BLaER1 (cell line): ENCODE data around the gene AGPAT3.
"Not testable (repeated sequence)": the region's sequence is repeated elsewhere in the genome, so short reads cannot be mapped to it uniquely, and the experiment has no call there.

Experiments
- H3K27ac ChIP-seq: shearing (Covaris generic); formaldehyde crosslinking; 2 replicates; pipeline ENCODE4 v1.8.1; 2022
- H3K27me3 ChIP-seq: shearing (Covaris generic); formaldehyde crosslinking; 2 replicates; pipeline ENCODE4 v1.8.1; 2022
- H3K36me3 ChIP-seq: shearing (Covaris generic); formaldehyde crosslinking; 2 replicates; pipeline ENCODE4 v1.8.1; 2022
- H3K4me1 ChIP-seq: shearing (Covaris generic); formaldehyde crosslinking; 2 replicates; pipeline ENCODE4 v1.8.1; 2022
- H3K4me2 ChIP-seq: shearing (Covaris generic); formaldehyde crosslinking; 2 replicates; pipeline ENCODE4 v1.8.1; 2022
- H3K4me3 ChIP-seq: shearing (Covaris generic); formaldehyde crosslinking; 2 replicates; pipeline ENCODE4 v1.8.1; 2022
- H3K9ac ChIP-seq: shearing (Covaris generic); formaldehyde crosslinking; 2 replicates; pipeline ENCODE4 v1.8.1; 2022
- H3K9me3 ChIP-seq: shearing (Covaris generic); formaldehyde crosslinking; 2 replicates; pipeline ENCODE4 v1.8.1; 2022
- H4K20me1 ChIP-seq: shearing (Covaris generic); formaldehyde crosslinking; 2 replicates; pipeline ENCODE4 v1.8.1; 2022
- Cebpa-rat ChIP-seq: shearing (Covaris generic); IDR thresholded peaks from 2 replicates; pipeline ENCODE4 v1.8.1; 2022

Gene AGPAT3

DNA sequence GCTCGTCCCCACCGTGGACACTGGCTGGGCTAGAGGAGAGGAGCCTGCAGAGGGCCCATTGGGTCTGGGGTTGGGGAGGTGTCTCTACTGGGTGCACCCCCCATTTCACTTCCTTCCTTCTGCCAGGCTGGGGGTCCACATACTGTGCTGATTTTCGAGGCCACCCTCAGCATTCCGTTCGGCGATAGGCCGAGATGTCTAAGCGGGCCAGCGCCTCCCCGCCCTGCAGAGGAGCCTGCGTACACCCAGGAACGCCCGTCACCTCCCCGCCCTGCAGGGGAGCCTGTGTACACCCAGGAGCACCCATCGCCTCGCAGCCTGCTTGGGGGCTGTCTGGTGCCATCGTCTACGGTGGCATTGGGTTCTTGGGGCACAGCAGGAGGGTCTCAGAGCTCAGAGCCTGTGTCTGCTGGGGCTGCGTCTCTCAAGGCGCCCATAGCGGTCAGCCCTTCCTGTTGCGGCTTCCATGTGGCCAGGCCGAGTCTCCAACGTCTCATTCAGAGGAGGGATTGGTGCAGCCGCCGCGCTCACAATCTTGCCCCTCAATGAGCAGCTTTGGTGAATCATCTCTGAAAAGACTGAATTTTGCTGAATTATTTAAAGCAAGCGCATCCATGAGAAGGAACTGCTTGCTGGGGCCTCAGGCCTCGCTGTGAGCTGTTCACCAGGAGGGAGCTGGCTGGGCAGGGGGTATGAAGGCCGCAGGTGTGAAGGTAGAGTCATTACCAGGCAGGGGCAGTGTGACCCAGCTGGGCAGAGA lies 30.7 kb upstream of the AGPAT3 start:
- Histone ChIP-seq H4K20me1 (no peaks in the 10 kb centered on the region), H3K9me3 (peaks cover 13% of the 10 kb centered on the region; the same call in 1 of the 2 replicates), H3K27ac (no peak overlapping the region), H3K27me3 (no peaks in the 10 kb centered on the region), H3K4me3 (no peak overlapping the region), H3K9ac (no peak overlapping the region), H3K4me2 (peak overlapping the region; percentile 79), H3K36me3 (no peaks in the 10 kb centered on the region), H3K4me1 (peaks cover 21% of the 10 kb centered on the region)
- no peak for TF ChIP-seq Cebpa-rat

DNA sequence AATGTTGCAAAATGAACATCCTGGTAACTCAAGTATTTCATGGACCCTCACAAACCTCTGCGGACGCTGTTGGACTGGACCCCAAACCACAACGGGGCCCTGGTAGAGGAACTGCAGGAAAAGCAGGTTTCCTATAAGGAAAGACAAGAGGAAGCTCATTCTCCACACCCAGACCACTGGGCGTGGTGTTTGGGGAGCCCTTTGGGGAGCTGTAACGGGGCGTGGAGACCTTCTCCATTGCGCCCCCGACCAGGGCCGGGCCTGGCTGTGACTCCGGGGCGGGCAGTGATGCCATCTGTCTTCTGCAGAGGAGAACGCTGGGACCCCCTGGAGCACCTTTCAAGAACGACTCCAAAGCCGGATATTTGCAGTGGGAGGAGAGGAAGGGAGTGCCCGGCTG lies 30.0 kb upstream of the AGPAT3 start:
- no peaks in the 10 kb centered on the region for H4K20me1 ChIP-seq
- H3K9me3 ChIP-seq, result peaks cover 13% of the 10 kb centered on the region; the same call in 1 of the 2 replicates
- H3K4me3 ChIP-seq, result peak overlapping the region; percentile 1; the same call in 1 of the 2 replicates
- no peaks in the 10 kb centered on the region for H3K36me3 ChIP-seq
- H3K9ac ChIP-seq, result no peak overlapping the region
- peaks cover 21% of the 10 kb centered on the region for H3K4me1 ChIP-seq
- no peak overlapping the region for H3K27ac ChIP-seq
- H3K4me2 ChIP-seq, result peak overlapping the region; percentile 79
- no peak for TF ChIP-seq Cebpa-rat
- H3K27me3 ChIP-seq, result no peaks in the 10 kb centered on the region

DNA sequence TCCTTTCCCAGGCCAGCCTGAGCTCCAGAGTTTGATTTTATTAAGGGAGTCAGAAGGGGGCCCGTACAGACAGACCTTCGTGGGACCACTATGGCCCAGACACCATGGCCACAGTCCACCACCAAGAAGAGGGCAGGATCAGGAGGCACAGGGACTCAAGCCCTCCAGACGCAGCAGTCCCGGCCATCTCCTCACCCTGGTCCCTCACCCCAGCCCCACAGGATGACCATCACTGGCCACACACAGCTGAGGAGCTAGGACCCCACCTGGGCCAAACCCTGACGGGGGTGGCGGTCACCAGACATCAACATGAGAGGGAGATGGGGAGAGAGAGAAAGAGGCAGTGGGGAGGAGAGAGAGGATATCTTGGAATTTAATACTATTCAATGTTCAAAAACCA lies 29.2 kb upstream of the AGPAT3 start:
- no peaks in the 10 kb centered on the region for H3K27me3 ChIP-seq
- no peak overlapping the region for H3K9ac ChIP-seq
- peaks cover 21% of the 10 kb centered on the region for H3K4me1 ChIP-seq
- TF ChIP-seq Cebpa-rat, result no peak
- no peaks in the 10 kb centered on the region for H3K36me3 ChIP-seq
- H4K20me1 ChIP-seq, result no peaks in the 10 kb centered on the region
- H3K9me3 ChIP-seq, result peaks cover 13% of the 10 kb centered on the region; the same call in 1 of the 2 replicates
- H3K4me2 ChIP-seq, result peak overlapping the region; percentile 79
- H3K4me3 ChIP-seq, result no peak overlapping the region
- H3K27ac ChIP-seq, result no peak overlapping the region

DNA sequence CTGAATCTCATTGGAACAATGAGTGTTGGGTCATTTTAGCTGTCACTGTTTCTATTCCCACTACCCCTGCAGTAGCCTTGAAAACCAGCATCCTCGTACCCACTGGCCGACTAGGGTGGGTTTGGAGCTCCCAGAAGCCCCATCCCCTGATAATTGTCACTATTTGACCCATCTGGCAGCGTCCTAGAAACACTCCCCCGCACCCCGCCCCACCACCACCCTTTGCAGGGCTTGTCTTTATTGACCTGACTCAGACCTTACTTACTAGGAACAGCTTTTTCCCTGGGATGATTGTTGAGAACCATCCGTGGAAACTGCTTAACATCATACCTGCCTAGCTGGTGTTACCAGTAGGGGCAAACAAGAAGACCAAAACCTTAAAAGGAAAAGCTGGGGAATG lies 28.4 kb upstream of the AGPAT3 start:
- Histone ChIP-seq H3K4me2 (no peak overlapping the region), H3K27ac (no peak overlapping the region), H4K20me1 (no peaks in the 10 kb centered on the region), H3K27me3 (no peaks in the 10 kb centered on the region), H3K9ac (no peak overlapping the region), H3K36me3 (no peaks in the 10 kb centered on the region), H3K9me3 (peaks cover 13% of the 10 kb centered on the region; the same call in 1 of the 2 replicates), H3K4me1 (peaks cover 21% of the 10 kb centered on the region), H3K4me3 (no peak overlapping the region)
- no peak for TF ChIP-seq Cebpa-rat

DNA sequence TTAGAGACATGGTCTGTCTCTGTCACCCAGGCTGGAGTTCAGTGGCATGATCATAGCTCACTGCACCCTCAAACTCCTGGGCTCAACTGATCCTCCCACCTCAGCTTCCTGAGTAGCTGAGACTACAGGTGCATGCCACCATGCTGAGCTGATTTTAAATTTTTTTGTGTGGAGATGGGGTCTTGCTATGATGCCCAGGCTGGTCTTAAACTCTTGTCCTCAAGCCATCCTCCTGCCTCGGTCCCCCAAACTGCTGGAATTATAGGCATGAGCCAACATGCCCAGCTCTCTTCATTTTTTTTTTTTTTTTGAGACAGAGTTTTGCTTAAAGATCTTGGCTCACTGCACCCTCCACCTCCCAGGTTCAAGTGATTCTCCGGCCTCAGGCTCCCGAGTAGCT lies 24.8 kb upstream of the AGPAT3 start:
- no peaks in the 10 kb centered on the region for H3K36me3 ChIP-seq
- no peak for TF ChIP-seq Cebpa-rat

DNA sequence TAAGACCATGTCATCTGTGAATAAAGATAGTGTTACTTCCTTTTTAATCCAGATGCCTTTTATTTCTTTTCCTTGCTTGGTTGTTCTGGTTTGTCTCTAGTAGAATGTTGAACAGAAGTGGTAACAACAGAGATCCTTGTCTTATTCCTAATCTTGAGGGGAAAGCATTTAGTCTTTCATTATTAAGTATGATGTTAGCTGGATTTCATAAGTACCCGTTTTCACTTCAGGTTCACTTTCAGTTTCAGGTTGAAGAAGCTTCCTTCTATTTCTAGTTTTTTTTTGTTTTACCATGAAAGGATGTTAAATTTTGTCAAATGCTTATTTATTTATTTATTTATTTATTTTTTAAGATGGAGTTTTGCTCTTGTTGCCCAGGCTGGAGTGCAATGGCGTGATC lies 22.3 kb upstream of the AGPAT3 start:
- Histone ChIP-seq H3K9ac (no peak overlapping the region), H3K36me3 (no peaks in the 10 kb centered on the region), H4K20me1 (no peaks in the 10 kb centered on the region), H3K27ac (no peak overlapping the region), H3K4me2 (peak overlapping the region; percentile 18; the same call in 1 of the 2 replicates), H3K9me3 (no peaks in the 10 kb centered on the region), H3K4me1 (no peaks in the 10 kb centered on the region), H3K4me3 (no peak overlapping the region), H3K27me3 (no peaks in the 10 kb centered on the region)
- TF ChIP-seq Cebpa-rat, result no peak

More for the DNA sequence above, 24.8 kb upstream of the AGPAT3 start:
- H3K9ac ChIP-seq, result no peak overlapping the region
- no peak overlapping the region for H3K4me2 ChIP-seq
- no peak overlapping the region for H3K4me3 ChIP-seq
- no peak overlapping the region for H3K27ac ChIP-seq
- H3K27me3 ChIP-seq, result no peaks in the 10 kb centered on the region
- peaks cover 9% of the 10 kb centered on the region for H3K4me1 ChIP-seq
- H4K20me1 ChIP-seq, result no peaks in the 10 kb centered on the region
- no peaks in the 10 kb centered on the region for H3K9me3 ChIP-seq

DNA sequence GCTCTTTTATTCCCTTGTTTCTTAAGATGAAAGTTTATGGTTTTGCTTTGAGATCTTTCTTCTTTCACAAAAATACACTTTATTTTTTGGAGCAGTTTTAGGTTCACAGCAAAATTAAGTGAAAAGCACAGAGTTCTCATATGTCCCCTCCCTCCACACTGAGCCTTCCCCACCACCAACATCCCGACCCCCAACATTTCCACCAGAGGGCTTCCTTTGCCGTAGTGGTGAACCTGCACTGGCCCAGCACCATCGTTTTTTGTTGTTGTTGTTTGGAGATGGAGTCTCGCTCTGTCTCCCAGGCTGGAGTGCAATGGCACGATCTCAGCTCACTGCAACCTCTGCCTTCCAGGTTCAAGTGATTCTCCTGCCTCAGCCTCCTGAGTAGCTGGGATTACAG lies 20.1 kb upstream of the AGPAT3 start:
- H3K9ac ChIP-seq, H4K20me1 ChIP-seq, H3K27ac ChIP-seq, H3K4me3 ChIP-seq, H3K27me3 ChIP-seq, H3K4me2 ChIP-seq, H3K9me3 ChIP-seq, H3K4me1 ChIP-seq, H3K36me3 ChIP-seq: not testable (repeated sequence)

DNA sequence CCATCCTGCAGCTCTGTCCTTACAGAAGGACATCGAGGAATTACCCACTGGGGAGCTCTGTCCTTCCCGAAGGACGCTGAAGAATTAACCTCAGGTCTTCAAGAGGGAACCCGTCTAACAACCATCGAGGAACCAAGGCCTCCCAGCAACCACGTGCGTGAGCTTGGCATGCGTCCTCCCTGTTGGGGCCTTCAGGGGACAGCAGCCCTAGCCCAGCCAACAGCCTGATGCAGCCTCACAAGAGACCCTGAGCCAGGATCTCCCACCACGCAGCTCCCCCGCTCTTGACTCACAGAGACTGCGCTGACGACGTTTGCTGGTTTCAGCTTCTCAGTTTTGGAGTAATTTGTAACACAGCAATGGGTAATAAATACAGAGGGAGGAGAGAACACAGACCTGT lies 19.6 kb upstream of the AGPAT3 start:
- Histone ChIP-seq H3K27me3 (no peaks in the 10 kb centered on the region), H4K20me1 (no peaks in the 10 kb centered on the region), H3K4me2 (no peak overlapping the region), H3K4me1 (no peaks in the 10 kb centered on the region), H3K9ac (no peak overlapping the region), H3K4me3 (no peak overlapping the region), H3K36me3 (no peaks in the 10 kb centered on the region), H3K9me3 (peaks cover 7% of the 10 kb centered on the region; the same call in 1 of the 2 replicates), H3K27ac (no peak overlapping the region)
- TF ChIP-seq Cebpa-rat, result no peak

DNA sequence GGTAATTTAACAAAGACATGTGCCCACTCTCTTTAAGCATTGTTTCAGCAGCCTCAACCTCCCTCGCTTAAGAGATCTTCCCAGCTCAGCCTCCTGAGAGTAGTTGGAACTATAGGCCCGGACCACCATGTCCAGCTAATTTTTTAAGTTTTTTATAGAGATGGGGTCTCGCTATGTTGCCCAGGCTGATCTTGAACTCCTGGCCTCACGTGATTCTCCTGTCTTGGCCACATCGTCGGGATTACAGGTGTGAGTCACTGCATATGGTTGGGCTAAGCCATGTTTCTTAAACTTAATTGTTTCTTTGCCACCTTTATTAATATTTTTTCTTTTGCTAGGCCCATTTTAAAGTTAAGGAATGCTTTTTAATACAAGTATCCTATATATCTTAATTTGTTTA lies 18.6 kb upstream of the AGPAT3 start:
- no peaks in the 10 kb centered on the region for H3K27me3 ChIP-seq
- H3K9me3 ChIP-seq, result peaks cover 16% of the 10 kb centered on the region
- TF ChIP-seq Cebpa-rat, result no peak
- no peaks in the 10 kb centered on the region for H3K4me1 ChIP-seq
- no peaks in the 10 kb centered on the region for H3K36me3 ChIP-seq
- no peak overlapping the region for H3K27ac ChIP-seq
- H4K20me1 ChIP-seq, result no peaks in the 10 kb centered on the region
- no peak overlapping the region for H3K4me3 ChIP-seq
- H3K9ac ChIP-seq, result no peak overlapping the region
- no peak overlapping the region for H3K4me2 ChIP-seq

DNA sequence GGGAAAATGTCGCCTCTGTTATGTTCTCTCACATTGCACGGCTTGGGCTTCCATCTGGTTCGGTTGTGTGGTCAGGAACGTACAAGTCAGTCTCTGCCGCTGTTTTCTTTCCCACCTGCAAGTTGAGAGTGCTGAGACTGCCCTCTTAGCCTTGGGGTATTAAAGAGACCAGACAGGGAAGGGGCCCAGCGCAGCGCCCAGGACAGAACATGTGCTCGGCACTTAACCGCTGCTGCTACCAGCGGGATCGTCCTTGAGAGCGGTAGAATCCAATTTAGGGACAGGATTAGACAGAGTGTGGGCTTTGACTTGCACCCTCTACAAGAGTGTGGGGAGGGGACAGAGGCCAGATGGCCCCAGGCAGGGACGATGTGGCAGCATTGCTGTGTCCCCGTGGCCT lies 17.7 kb upstream of the AGPAT3 start:
- Histone ChIP-seq H3K4me1 (no peaks in the 10 kb centered on the region), H3K4me3 (no peak overlapping the region), H3K4me2 (no peak overlapping the region), H4K20me1 (no peaks in the 10 kb centered on the region), H3K9ac (no peak overlapping the region), H3K27me3 (no peaks in the 10 kb centered on the region), H3K9me3 (peaks cover 16% of the 10 kb centered on the region), H3K27ac (no peak overlapping the region), H3K36me3 (no peaks in the 10 kb centered on the region)
- no peak for TF ChIP-seq Cebpa-rat
